ENCODE data around the gene RAD51B.

DNA sequence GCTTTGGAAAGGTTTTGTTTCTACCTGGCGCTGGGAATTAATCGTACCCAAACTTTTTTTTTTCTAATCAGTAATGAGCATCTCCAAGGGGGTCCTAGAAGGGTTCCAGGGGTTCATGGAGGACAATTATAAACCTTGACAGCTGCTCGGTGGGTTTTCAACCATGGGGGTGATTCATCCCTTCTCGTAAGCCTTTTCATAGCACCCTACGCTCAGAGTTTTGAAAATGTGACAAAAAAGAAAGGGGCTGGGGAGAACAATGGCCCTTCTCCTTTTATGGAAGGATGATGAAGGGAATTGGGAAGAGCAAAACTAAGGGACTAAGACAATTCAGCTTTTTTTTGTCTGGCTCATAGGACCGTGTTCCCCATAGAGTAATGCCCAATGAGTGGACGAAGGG, 776.6 kb downstream of the RAD51B start:
- TF ChIP-seq SP2 (CRISPR knock-in tag; IDR thresholded peaks at IDR 0.05) = no peak
- TF ChIP-seq ZNF446 (CRISPR knock-in tag; IDR thresholded peaks at IDR 0.05) = no peak
- no peak for TF ChIP-seq HNRNPK (IDR thresholded peaks at IDR 0.05; ENCODE audit: low read depth, low read length, poor library complexity, severe bottlenecking)
- no peak for TF ChIP-seq TAF1 (CRISPR knock-in tag; IDR thresholded peaks at IDR 0.05)
- TF ChIP-seq, protein P1, sequence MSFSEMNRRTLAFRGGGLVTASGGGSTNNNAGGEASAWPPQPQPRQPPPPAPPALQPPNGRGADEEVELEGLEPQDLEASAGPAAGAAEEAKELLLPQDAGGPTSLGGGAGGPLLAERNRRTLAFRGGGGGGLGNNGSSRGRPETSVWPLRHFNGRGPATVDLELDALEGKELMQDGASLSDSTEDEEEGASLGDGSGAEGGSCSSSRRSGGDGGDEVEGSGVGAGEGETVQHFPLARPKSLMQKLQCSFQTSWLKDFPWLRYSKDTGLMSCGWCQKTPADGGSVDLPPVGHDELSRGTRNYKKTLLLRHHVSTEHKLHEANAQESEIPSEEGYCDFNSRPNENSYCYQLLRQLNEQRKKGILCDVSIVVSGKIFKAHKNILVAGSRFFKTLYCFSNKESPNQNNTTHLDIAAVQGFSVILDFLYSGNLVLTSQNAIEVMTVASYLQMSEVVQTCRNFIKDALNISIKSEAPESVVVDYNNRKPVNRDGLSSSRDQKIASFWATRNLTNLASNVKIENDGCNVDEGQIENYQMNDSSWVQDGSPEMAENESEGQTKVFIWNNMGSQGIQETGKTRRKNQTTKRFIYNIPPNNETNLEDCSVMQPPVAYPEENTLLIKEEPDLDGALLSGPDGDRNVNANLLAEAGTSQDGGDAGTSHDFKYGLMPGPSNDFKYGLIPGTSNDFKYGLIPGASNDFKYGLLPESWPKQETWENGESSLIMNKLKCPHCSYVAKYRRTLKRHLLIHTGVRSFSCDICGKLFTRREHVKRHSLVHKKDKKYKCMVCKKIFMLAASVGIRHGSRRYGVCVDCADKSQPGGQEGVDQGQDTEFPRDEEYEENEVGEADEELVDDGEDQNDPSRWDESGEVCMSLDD (CRISPR knock-in tag; IDR thresholded peaks at IDR 0.05; ENCODE audit: borderline replicate concordance) = no peak
- no peak for TF ChIP-seq RAD21 (CRISPR knock-in tag; IDR thresholded peaks at IDR 0.05)

Data from HepG2 (cell line).